Activated CD4-positive, alpha-beta T cell treated with anti-CD3 and anti-CD28 coated beads, Interleukin-2, Interleukin-6, amounts not matched to agents 100 ng/mL and 50 ng/mL, durations not matched to agents 16 hours and 8 hours (primary cell): ENCODE data around the gene RSPH1.

Source experiments
- DNase-seq: peaks from one replicate; pipeline ENCODE4 v3.0.0-alpha.2; 2020

The RSPH1 gene

GRCh38 chr21:42496120-42496838, at the start of gene RSPH1:
RSPH1 (minus strand) TSS chr21:42496224; CDS start chr21:42496186, 38 bp downstream.
- peak; percentile 100 for DNase-seq

- DNase-seq: no peak
Observed at GRCh38 chr21:42545745-42546144, 49.7 kb upstream of the RSPH1 start.

- DNase-seq: no peak
Observed at GRCh38 chr21:42545317-42545716, 49.3 kb upstream of the RSPH1 start.

- no peak for DNase-seq
Observed at GRCh38 chr21:42544544-42544943, 48.5 kb upstream of the RSPH1 start.

- DNase-seq: no peak
Observed at GRCh38 chr21:42543106-42543847, 47.3 kb upstream of the RSPH1 start.

GRCh38 chr21:42542596-42542995, 46.6 kb upstream of the RSPH1 start:
- DNase-seq: no peak

GRCh38 chr21:42542196-42542595, 46.2 kb upstream of the RSPH1 start:
- DNase-seq: no peak

GRCh38 chr21:42541618-42542017, 45.6 kb upstream of the RSPH1 start:
- no peak for DNase-seq

- DNase-seq: no peak
Observed at GRCh38 chr21:42541174-42541573, 45.1 kb upstream of the RSPH1 start.

- DNase-seq: no peak
Observed at GRCh38 chr21:42540396-42540795, 44.4 kb upstream of the RSPH1 start.

GRCh38 chr21:42539931-42540343, 43.9 kb upstream of the RSPH1 start:
- no peak for DNase-seq

GRCh38 chr21:42539342-42539741, 43.3 kb upstream of the RSPH1 start:
- DNase-seq: no peak

- no peak for DNase-seq
Observed at GRCh38 chr21:42538479-42539275, 42.7 kb upstream of the RSPH1 start.

- peak; percentile 26 for DNase-seq
Observed at GRCh38 chr21:42537106-42537742, 41.2 kb upstream of the RSPH1 start.

GRCh38 chr21:42536601-42537000, 40.6 kb upstream of the RSPH1 start:
- DNase-seq: no peak

GRCh38 chr21:42535602-42536171, 39.7 kb upstream of the RSPH1 start:
- no peak for DNase-seq

- DNase-seq: no peak
Observed at GRCh38 chr21:42534421-42535378, 38.7 kb upstream of the RSPH1 start.

GRCh38 chr21:42533963-42534355, 37.9 kb upstream of the RSPH1 start:
- no peak for DNase-seq

- no peak for DNase-seq
Observed at GRCh38 chr21:42533306-42533962, 37.4 kb upstream of the RSPH1 start.

GRCh38 chr21:42532466-42533181, 36.6 kb upstream of the RSPH1 start:
- no peak for DNase-seq
